ENCODE results near the gene IPO5.
A peak's percentile ranks its signal among the peaks of the same experiment; 100 is the strongest.
"Not testable (repeated sequence)": the region's sequence is repeated elsewhere in the genome, so short reads cannot be mapped to it uniquely, and the experiment has no call there.

The IPO5 gene

GRCh38 chr13:97975280-97975847 is 21.9 kb downstream of the IPO5 start:
- Mint-ChIP-seq H3K4me3 (peak overlapping the region; percentile 92), H3K9me3 (no peaks in the 10 kb centered on the region), H3K27ac (peak overlapping the region; percentile 97), H3K36me3 (ENCODE audit: low read depth) (peaks cover 22% of the 10 kb centered on the region), H3K27me3 (no peaks in the 10 kb centered on the region), H3K4me1 (ENCODE audit: low read depth) (peaks cover 28% of the 10 kb centered on the region)

- Mint-ChIP-seq H3K4me3 (peak overlapping the region; percentile 92), H3K36me3 (ENCODE audit: low read depth) (peaks cover 24% of the 10 kb centered on the region), H3K27ac (peak overlapping the region; percentile 97), H3K4me1 (ENCODE audit: low read depth) (peaks cover 31% of the 10 kb centered on the region), H3K9me3 (no peaks in the 10 kb centered on the region), H3K27me3 (no peaks in the 10 kb centered on the region)
Observed at GRCh38 chr13:97975848-97976609, 22.6 kb downstream of the IPO5 start.

- Mint-ChIP-seq H3K36me3 (ENCODE audit: low read depth) (peaks cover 32% of the 10 kb centered on the region), H3K4me3 (peak overlapping the region; percentile 99), H3K9me3 (no peaks in the 10 kb centered on the region), H3K4me1 (ENCODE audit: low read depth) (peaks cover 38% of the 10 kb centered on the region), H3K27me3 (no peaks in the 10 kb centered on the region), H3K27ac (peak overlapping the region; percentile 99)
Observed at GRCh38 chr13:97976610-97977521, 23.4 kb downstream of the IPO5 start.

GRCh38 chr13:97977982-97978381 is 24.5 kb downstream of the IPO5 start:
- H3K4me1 Mint-ChIP-seq (ENCODE audit: low read depth), result peaks cover 41% of the 10 kb centered on the region
- H3K4me3 Mint-ChIP-seq, result peak overlapping the region; percentile 99
- peaks cover 42% of the 10 kb centered on the region for H3K36me3 Mint-ChIP-seq (ENCODE audit: low read depth)
- H3K27me3 Mint-ChIP-seq, result no peaks in the 10 kb centered on the region
- H3K9me3 Mint-ChIP-seq, result no peaks in the 10 kb centered on the region
- H3K27ac Mint-ChIP-seq, result no peak overlapping the region

GRCh38 chr13:97978651-97979050 is 25.2 kb downstream of the IPO5 start:
- peak overlapping the region; percentile 99 for H3K4me3 Mint-ChIP-seq
- no peaks in the 10 kb centered on the region for H3K27me3 Mint-ChIP-seq
- H3K27ac Mint-ChIP-seq, result no peak overlapping the region
- peaks cover 41% of the 10 kb centered on the region for H3K4me1 Mint-ChIP-seq (ENCODE audit: low read depth)
- H3K9me3 Mint-ChIP-seq, result no peaks in the 10 kb centered on the region
- peaks cover 45% of the 10 kb centered on the region for H3K36me3 Mint-ChIP-seq (ENCODE audit: low read depth)

- Mint-ChIP-seq H3K27me3 (no peaks in the 10 kb centered on the region), H3K36me3 (ENCODE audit: low read depth) (peaks cover 46% of the 10 kb centered on the region), H3K4me1 (ENCODE audit: low read depth) (peaks cover 41% of the 10 kb centered on the region), H3K4me3 (peak overlapping the region; percentile 99), H3K9me3 (no peaks in the 10 kb centered on the region), H3K27ac (no peak overlapping the region)
Observed at GRCh38 chr13:97979051-97979450, 25.6 kb downstream of the IPO5 start.

GRCh38 chr13:97979556-97979955 is 26.1 kb downstream of the IPO5 start:
- peak overlapping the region; percentile 26 for H3K27ac Mint-ChIP-seq
- H3K27me3 Mint-ChIP-seq, result no peaks in the 10 kb centered on the region
- peaks cover 41% of the 10 kb centered on the region for H3K4me1 Mint-ChIP-seq (ENCODE audit: low read depth)
- H3K36me3 Mint-ChIP-seq (ENCODE audit: low read depth), result peaks cover 49% of the 10 kb centered on the region
- H3K4me3 Mint-ChIP-seq, result peak overlapping the region; percentile 32
- H3K9me3 Mint-ChIP-seq, result no peaks in the 10 kb centered on the region

- Mint-ChIP-seq H3K27ac (no peak overlapping the region), H3K9me3 (no peaks in the 10 kb centered on the region), H3K27me3 (no peaks in the 10 kb centered on the region), H3K4me3 (no peak overlapping the region), H3K36me3 (ENCODE audit: low read depth) (peaks cover 69% of the 10 kb centered on the region), H3K4me1 (ENCODE audit: low read depth) (peaks cover 36% of the 10 kb centered on the region)
Observed at GRCh38 chr13:97982286-97982685, 28.8 kb downstream of the IPO5 start.

- Mint-ChIP-seq H3K4me1 (ENCODE audit: low read depth) (peaks cover 4% of the 10 kb centered on the region), H3K36me3 (ENCODE audit: low read depth) (peaks cover 77% of the 10 kb centered on the region), H3K4me3 (no peak overlapping the region), H3K9me3 (no peaks in the 10 kb centered on the region), H3K27ac (no peak overlapping the region), H3K27me3 (no peaks in the 10 kb centered on the region)
Observed at GRCh38 chr13:97986835-97987234, 33.4 kb downstream of the IPO5 start.

- Mint-ChIP-seq H3K4me3 (no peak overlapping the region), H3K27ac (no peak overlapping the region), H3K27me3 (no peaks in the 10 kb centered on the region), H3K36me3 (ENCODE audit: low read depth) (peaks cover 85% of the 10 kb centered on the region), H3K9me3 (no peaks in the 10 kb centered on the region), H3K4me1 (ENCODE audit: low read depth) (no peaks in the 10 kb centered on the region)
Observed at GRCh38 chr13:97999653-98000052, 46.2 kb downstream of the IPO5 start.

- Mint-ChIP-seq H3K9me3 (no peaks in the 10 kb centered on the region), H3K27me3 (no peaks in the 10 kb centered on the region), H3K36me3 (ENCODE audit: low read depth) (peaks cover 86% of the 10 kb centered on the region), H3K4me3 (no peak overlapping the region), H3K4me1 (ENCODE audit: low read depth) (no peaks in the 10 kb centered on the region), H3K27ac (peak overlapping the region; percentile 6)
Observed at GRCh38 chr13:98004107-98004506, 50.6 kb downstream of the IPO5 start.

- H3K27ac Mint-ChIP-seq, result not testable (repeated sequence)
- H3K36me3 Mint-ChIP-seq (ENCODE audit: low read depth), result peaks cover 86% of the 10 kb centered on the region
Observed at GRCh38 chr13:98004997-98005396, 51.5 kb downstream of the IPO5 start.

GRCh38 chr13:98007001-98007400 is 53.5 kb downstream of the IPO5 start:
- Mint-ChIP-seq H3K4me3 (no peak overlapping the region), H3K36me3 (ENCODE audit: low read depth) (peaks cover 84% of the 10 kb centered on the region), H3K27ac (no peak overlapping the region), H3K27me3 (no peaks in the 10 kb centered on the region), H3K9me3 (no peaks in the 10 kb centered on the region), H3K4me1 (ENCODE audit: low read depth) (no peaks in the 10 kb centered on the region)

More at GRCh38 chr13:98004997-98005396, 51.5 kb downstream of the IPO5 start:
- not testable (repeated sequence) for H3K27me3 Mint-ChIP-seq; H3K9me3 Mint-ChIP-seq; H3K4me3 Mint-ChIP-seq; H3K4me1 Mint-ChIP-seq (ENCODE audit: low read depth)

- peaks cover 73% of the 10 kb centered on the region for H3K36me3 Mint-ChIP-seq (ENCODE audit: low read depth)
- H3K4me3 Mint-ChIP-seq, result no peak overlapping the region
- H3K27me3 Mint-ChIP-seq, result no peaks in the 10 kb centered on the region
- H3K4me1 Mint-ChIP-seq (ENCODE audit: low read depth), result no peaks in the 10 kb centered on the region
- no peak overlapping the region for H3K27ac Mint-ChIP-seq
- H3K9me3 Mint-ChIP-seq, result no peaks in the 10 kb centered on the region
Observed at GRCh38 chr13:98013241-98013640, 59.8 kb downstream of the IPO5 start.

- no peaks in the 10 kb centered on the region for H3K4me1 Mint-ChIP-seq (ENCODE audit: low read depth)
- no peak overlapping the region for H3K4me3 Mint-ChIP-seq
- H3K27ac Mint-ChIP-seq, result no peak overlapping the region
- no peaks in the 10 kb centered on the region for H3K9me3 Mint-ChIP-seq
- peaks cover 75% of the 10 kb centered on the region for H3K36me3 Mint-ChIP-seq (ENCODE audit: low read depth)
- no peaks in the 10 kb centered on the region for H3K27me3 Mint-ChIP-seq
Observed at GRCh38 chr13:98014766-98015165, 61.3 kb downstream of the IPO5 start.
